ENCODE measurements around the gene ECI2.
A peak's percentile ranks its signal among the peaks of the same experiment; 100 is the strongest.
"Not testable (repeated sequence)": the region's sequence is repeated elsewhere in the genome, so short reads cannot be mapped to it uniquely, and the experiment has no call there.

ECI2 gene

GRCh38 chr6:4093288-4093687, 42.1 kb downstream of the ECI2 start:
- peak; percentile 26 for DNase-seq

- DNase-seq: no peak
Observed at GRCh38 chr6:4091941-4092340, 43.4 kb downstream of the ECI2 start.

DNA sequence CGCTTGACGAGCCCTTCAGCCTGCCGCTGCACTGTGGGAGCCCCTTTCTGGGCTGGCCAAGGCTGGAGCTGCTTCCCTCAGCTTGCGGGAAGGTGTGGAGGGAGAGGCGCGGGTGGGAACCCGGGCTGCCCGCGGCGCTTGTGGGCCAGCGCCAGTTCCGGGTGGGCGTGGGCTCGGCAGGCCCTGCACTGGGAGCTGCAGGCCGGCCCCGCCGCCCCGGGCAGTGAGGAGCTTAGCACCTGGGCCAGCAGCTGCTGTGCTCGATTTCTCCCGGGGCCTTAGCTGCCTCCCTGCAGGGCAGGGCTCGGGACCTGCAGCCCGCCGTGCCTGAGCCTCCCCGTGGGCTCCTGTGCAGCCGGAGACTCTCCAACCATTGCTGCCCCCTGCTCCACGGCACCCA, 45.3 kb downstream of the ECI2 start:
- not testable (repeated sequence) for DNase-seq

- peak; percentile 7 for DNase-seq
Observed at GRCh38 chr6:4088704-4089103, 46.7 kb downstream of the ECI2 start.

DNA sequence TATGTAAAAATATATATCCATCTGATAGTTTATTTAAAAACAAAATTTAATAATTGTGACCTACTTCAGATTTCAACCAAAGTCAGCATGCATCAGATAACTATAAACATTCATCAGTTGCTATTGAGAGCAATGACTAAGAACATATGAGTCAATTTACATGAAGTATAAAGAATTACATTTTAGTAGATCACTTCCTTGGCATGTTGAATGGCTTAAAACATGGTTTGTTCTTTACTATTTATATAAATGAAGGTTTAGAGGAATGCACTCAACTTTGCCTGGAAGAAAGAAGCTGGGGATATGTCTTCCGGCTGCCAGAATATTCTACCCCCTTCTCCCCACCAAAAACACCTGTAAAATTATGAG, 50.1 kb downstream of the ECI2 start:
- no peak for DNase-seq

- peak; percentile 72 for DNase-seq
Observed at GRCh38 chr6:4084444-4085331, 50.7 kb downstream of the ECI2 start.

DNA sequence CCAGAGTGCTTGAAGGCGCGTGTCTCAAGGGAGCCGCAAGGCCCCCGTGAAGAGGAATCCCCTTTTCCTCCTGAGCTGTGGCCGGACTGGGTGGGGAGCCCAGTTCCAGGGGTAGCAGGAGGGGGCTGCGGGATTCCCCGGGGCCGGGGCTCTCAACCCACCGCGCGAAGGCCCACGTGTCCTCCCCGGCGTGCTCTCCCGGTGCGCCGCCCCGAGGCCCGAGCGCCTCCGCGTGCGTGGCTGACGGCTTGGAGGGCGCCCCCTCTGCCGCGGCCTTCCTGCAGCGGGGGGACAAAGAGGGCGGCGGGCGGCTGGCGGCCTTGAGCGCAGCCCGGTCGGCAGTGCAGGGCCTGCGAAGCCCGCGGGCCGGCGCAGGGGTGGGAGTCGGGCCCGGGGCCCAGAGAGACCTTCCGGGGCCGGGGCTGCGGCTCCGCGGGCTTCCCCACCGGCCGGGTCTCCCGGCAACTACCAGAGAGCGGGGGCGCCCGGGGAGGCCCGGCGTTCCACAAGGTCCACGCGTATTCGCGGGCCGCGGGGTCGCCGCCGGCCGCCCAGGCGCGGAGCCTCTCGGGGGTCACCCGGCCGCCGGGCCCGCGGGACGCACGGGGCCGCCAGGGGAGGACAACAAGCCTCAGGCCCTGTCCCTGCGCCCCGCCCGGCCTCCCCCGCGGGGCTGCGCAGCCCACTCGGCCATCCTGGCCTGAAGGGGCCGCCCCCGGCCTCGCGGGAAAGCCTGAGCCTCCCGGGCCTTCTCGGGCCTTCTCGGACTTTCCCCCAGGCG, 56.5 kb downstream of the ECI2 start, which contains the start of gene FAM217A:
Gene FAM217A (minus strand): TSS at position 447 of the 781 bp plus-strand sequence. CDS start 1,723 bp downstream, outside the sequence.
- no peak for DNase-seq

DNA sequence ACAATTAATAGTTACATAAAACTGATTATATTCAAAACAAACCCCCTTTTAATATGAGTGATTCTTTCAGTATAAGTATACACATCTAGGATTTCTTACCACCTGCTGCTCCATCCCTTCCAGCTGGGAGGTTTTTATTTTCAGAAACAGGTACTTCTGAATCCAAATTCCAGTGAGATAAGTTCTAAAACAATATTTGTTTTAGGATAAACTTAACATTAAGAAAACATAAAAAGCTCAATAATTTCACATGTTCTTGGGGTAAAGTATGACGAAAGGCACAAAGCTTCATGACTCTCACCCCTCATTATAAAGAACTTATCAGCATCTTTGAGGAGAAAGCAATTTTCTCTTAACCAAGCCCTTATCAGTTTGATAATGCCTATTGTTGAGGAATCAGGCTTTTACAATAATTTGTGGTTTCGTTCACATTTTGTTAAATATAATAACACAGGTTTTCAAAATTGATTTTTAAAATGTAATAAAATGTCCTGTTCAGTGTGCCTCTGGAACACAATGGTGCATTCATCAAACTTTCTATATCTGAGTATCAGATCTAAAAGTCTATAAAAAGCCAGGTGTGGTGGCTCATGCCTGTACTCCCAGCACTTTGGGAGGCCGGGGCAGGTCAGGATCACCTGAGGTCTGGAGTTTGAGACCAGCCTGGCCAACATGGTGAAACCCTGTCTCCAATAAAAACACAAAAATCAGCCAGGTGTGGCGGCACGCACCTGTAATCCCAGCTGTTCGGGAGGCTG, 60.7 kb downstream of the ECI2 start:
- no peak for DNase-seq

- no peak for DNase-seq
Observed at GRCh38 chr6:4071330-4071729, 64.0 kb downstream of the ECI2 start.

GRCh38 chr6:4069199-4069598, 66.2 kb downstream of the ECI2 start:
- no peak for DNase-seq

GRCh38 chr6:4067673-4068072, 67.7 kb downstream of the ECI2 start:
- no peak for DNase-seq

DNA sequence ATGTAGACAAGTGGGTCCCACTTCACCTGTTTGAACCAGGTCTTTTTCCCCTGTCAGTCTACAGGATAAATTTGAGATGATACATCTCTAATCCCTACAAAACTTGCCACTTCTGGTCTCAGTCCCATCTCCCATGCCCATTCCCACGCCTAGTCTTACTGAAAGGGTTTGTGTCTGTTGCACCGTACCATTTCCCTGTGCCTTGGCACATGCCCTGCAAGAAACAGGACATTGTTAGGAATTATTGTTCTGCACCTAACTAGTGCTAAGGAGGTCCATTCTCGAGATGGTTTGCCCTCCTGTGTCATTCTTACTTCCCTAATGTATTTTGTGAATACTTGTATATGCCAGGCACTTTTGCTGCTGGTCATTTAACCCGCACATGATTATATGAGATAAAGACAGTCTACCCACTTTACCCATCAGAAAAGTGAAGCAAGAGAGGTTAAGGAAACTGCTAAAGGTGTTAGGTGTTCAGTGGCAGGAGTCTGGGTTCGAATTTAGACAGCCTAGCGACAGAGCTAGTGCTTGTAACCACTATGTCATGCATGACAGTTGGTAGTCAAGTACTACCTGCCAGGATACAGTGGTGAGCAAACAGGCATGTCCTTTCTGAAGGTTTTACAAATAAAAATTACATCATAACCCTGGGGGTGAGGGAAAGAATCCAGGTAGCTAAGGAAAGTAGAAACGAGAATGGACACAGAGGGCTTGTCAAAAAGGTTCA, 69.2 kb downstream of the ECI2 start:
- no peak for DNase-seq
